Hepatocyte (in vitro differentiated cells): Measurements from ENCODE around the gene METAP1D. TPM values are rescaled to one million over a fixed set of nuclear protein-coding genes. Genes with fewer than 3 reads are reported as not detected.

Source experiments
- DNase-seq: peaks from one replicate; pipeline ENCODE4 v3.0.0-alpha.2; 2016; ENCODE audit warnings: low spot score
- H2AFZ ChIP-seq: fragments of 200-600 bp; sonication (generic); 2 replicates; pipeline ENCODE4 v1.6.0; 2016; ENCODE audit warnings: antibody characterized with exemption, mild to moderate bottlenecking
- H3K27ac ChIP-seq: fragments of 200-600 bp; sonication (generic); 2 replicates; pipeline ENCODE4 v1.5.1; 2016; ENCODE audit warnings: mild to moderate bottlenecking
- H3K27me3 ChIP-seq: fragments of 200-600 bp; sonication (generic); 2 replicates; pipeline ENCODE4 v1.6.1; 2016
- H3K36me3 ChIP-seq: fragments of 200-600 bp; sonication (generic); replicated peaks from 2 replicates; pipeline ENCODE4 v1.5.1; 2016; ENCODE audit warnings: low read depth; ENCODE audit not compliant: insufficient read depth
- H3K4me1 ChIP-seq: fragments of 200-600 bp; sonication (generic); 2 replicates; pipeline ENCODE4 v1.5.1; 2016; ENCODE audit warnings: mild to moderate bottlenecking, moderate library complexity; ENCODE audit not compliant: insufficient read depth
- H3K4me2 ChIP-seq: fragments of 200-600 bp; sonication (generic); 2 replicates; pipeline ENCODE4 v1.6.0; 2016
- H3K4me3 ChIP-seq: fragments of 200-600 bp; sonication (generic); 2 replicates; pipeline ENCODE4 v1.5.1; 2016; ENCODE audit warnings: mild to moderate bottlenecking
- H3K79me2 ChIP-seq: fragments of 200-600 bp; sonication (generic); 2 replicates; pipeline ENCODE4 v1.6.0; 2017; ENCODE audit warnings: mild to moderate bottlenecking
- H3K9me2 ChIP-seq: fragments of 200-600 bp; sonication (generic); replicated peaks from 2 replicates; pipeline ENCODE4 v1.6.0; 2017; ENCODE audit warnings: mild to moderate bottlenecking; ENCODE audit not compliant: insufficient read depth
- H3K9me3 ChIP-seq: fragments of 200-600 bp; sonication (generic); 2 replicates; pipeline ENCODE4 v1.5.1; 2016; ENCODE audit warnings: low read depth, mild to moderate bottlenecking
- H4K20me1 ChIP-seq: fragments of 200-600 bp; sonication (generic); 2 replicates; pipeline ENCODE4 v1.6.0; 2016; ENCODE audit warnings: mild to moderate bottlenecking; ENCODE audit not compliant: insufficient read depth, poor library complexity, severe bottlenecking
- CTCF ChIP-seq: fragments of 200-600 bp; sonication (generic); IDR thresholded peaks from 2 replicates; pipeline ENCODE4 v1.5.1; 2016; ENCODE audit warnings: antibody characterized with exemption, mild to moderate bottlenecking; ENCODE audit not compliant: poor library complexity
- EZH2 ChIP-seq: fragments of 200-600 bp; sonication (generic); IDR thresholded peaks from 2 replicates; pipeline ENCODE4 v1.6.1; 2016; ENCODE audit warnings: antibody characterized with exemption, mild to moderate bottlenecking, borderline replicate concordance
- EZH2phosphoT487 ChIP-seq: fragments of 200-600 bp; sonication (generic); IDR thresholded peaks from one replicate; pipeline ENCODE4 v1.6.1; 2018; ENCODE audit warnings: antibody characterized with exemption, mild to moderate bottlenecking, low read depth, moderate library complexity; ENCODE audit not compliant: unreplicated experiment, severe bottlenecking
- WGBS: methylation state at CpG from one replicate; pipeline ENCODE4 v1.1.6; 2016; ENCODE audit warnings: low lambda C conversion rate; ENCODE audit errors: missing lambda C conversion rate; 5-methylcytosine and 5-hydroxymethylcytosine counted together
- polyA plus RNA-seq: library from polyadenylated mRNA; unstranded; fragments of >200 nt; fragmentation: Nextera tagmentation; extraction: Ambion mirVana; gene quantifications from 2 replicates; pipeline ENCODE4 v1.2.1, GENCODE V29; 2016
- total RNA-seq: library from RNA; depleted of rRNA; stranded (reverse); fragments of >200 nt; gene quantifications from 2 replicates; pipeline ENCODE4 v1.2.3, GENCODE V29; 2014

METAP1D gene
- total and polyA plus RNA-seq, 2 experiments from 2014 or later, result 2.8 to 6.0 TPM

GRCh38 chr2:172072706-172073105, 73.0 kb downstream of the METAP1D start:
- H4K20me1 ChIP-seq, result no peaks in the 10 kb centered on the region
- WGBS, result 94% methylated on average over 2 of the region's 2 CpGs

GRCh38 chr2:172073518-172073917, 73.8 kb downstream of the METAP1D start:
- DNase-seq, result no peak
- H2AFZ ChIP-seq, result no peak overlapping the region
- H3K4me2 ChIP-seq, result no peak overlapping the region
- H3K27ac ChIP-seq, result no peak overlapping the region
- H3K4me1 ChIP-seq, result no peaks in the 10 kb centered on the region
- no peaks in the 10 kb centered on the region for H3K9me2 ChIP-seq
- WGBS, result 71% methylated on average over 4 of the region's 4 CpGs
- no peaks in the 10 kb centered on the region for H4K20me1 ChIP-seq
- no peaks in the 10 kb centered on the region for H3K36me3 ChIP-seq
- H3K27me3 ChIP-seq, result peaks cover 39% of the 10 kb centered on the region
- no peak overlapping the region for H3K4me3 ChIP-seq
- no peak for TF ChIP-seq EZH2
- no peak for TF ChIP-seq CTCF
- TF ChIP-seq EZH2phosphoT487, result no peak
- H3K79me2 ChIP-seq, result no peaks in the 10 kb centered on the region
- H3K9me3 ChIP-seq, result no peaks in the 10 kb centered on the region

More at GRCh38 chr2:172072706-172073105, 73.0 kb downstream of the METAP1D start:
- DNase-seq, result no peak
- H3K4me3 ChIP-seq, result no peak overlapping the region
- no peaks in the 10 kb centered on the region for H3K36me3 ChIP-seq
- no peaks in the 10 kb centered on the region for H3K9me2 ChIP-seq
- H3K9me3 ChIP-seq, result no peaks in the 10 kb centered on the region
- H3K27me3 ChIP-seq, result peaks cover 31% of the 10 kb centered on the region
- no peak overlapping the region for H2AFZ ChIP-seq
- TF ChIP-seq CTCF (no peak), EZH2phosphoT487 (no peak), EZH2 (no peak)
- no peaks in the 10 kb centered on the region for H3K79me2 ChIP-seq
- H3K4me1 ChIP-seq, result no peaks in the 10 kb centered on the region
- H3K27ac ChIP-seq, result no peak overlapping the region
- H3K4me2 ChIP-seq, result no peak overlapping the region

- Histone ChIP-seq H3K9me2 (no peaks in the 10 kb centered on the region), H3K4me2 (no peak overlapping the region), H2AFZ (no peak overlapping the region), H4K20me1 (no peaks in the 10 kb centered on the region), H3K4me3 (no peak overlapping the region), H3K36me3 (no peaks in the 10 kb centered on the region), H3K4me1 (no peaks in the 10 kb centered on the region), H3K27me3 (peaks cover 46% of the 10 kb centered on the region), H3K27ac (no peak overlapping the region), H3K9me3 (no peaks in the 10 kb centered on the region), H3K79me2 (no peaks in the 10 kb centered on the region)
- no peak for DNase-seq
- TF ChIP-seq EZH2phosphoT487 (no peak), EZH2 (no peak), CTCF (no peak)
- WGBS, result 90% methylated on average over 1 of the region's 1 CpG
Measured at GRCh38 chr2:172074254-172074653, 74.5 kb downstream of the METAP1D start.

- H3K27me3 ChIP-seq, result peaks cover 96% of the 10 kb centered on the region
- no peaks in the 10 kb centered on the region for H4K20me1 ChIP-seq
- no peaks in the 10 kb centered on the region for H3K36me3 ChIP-seq
- TF ChIP-seq CTCF (no peak), EZH2phosphoT487 (no peak), EZH2 (no peak)
- H3K4me3 ChIP-seq, result no peak overlapping the region
- no peak overlapping the region for H3K4me2 ChIP-seq
- 69% methylated on average over 5 of the region's 5 CpGs for WGBS
- no peak overlapping the region for H3K27ac ChIP-seq
- no peaks in the 10 kb centered on the region for H3K79me2 ChIP-seq
- DNase-seq, result no peak
- H2AFZ ChIP-seq, result no peak overlapping the region
- H3K9me3 ChIP-seq, result no peaks in the 10 kb centered on the region
- H3K9me2 ChIP-seq, result no peaks in the 10 kb centered on the region
- peaks cover 2% of the 10 kb centered on the region for H3K4me1 ChIP-seq
Measured at GRCh38 chr2:172079416-172079815, 79.7 kb downstream of the METAP1D start.
